ELR (cell line): ENCODE data around the gene C14orf39.

ENCODE experiments used
- DNase-seq: peaks from one replicate; pipeline ENCODE4 v3.0.0-alpha.2; 2015; ENCODE audit warnings: low read depth

Gene C14orf39

GRCh38 chr14:60485598-60486251, at the start of gene C14orf39:
TSS of gene C14orf39 (minus strand) at chr14:60486063. CDS start at chr14:60485078, 985 bp downstream.
- peak; percentile 46 for DNase-seq

- DNase-seq: peak; percentile 25
Observed at GRCh38 chr14:60532442-60532841, 46.6 kb upstream of the C14orf39 start.

- no peak for DNase-seq
Observed at GRCh38 chr14:60515511-60516289, 29.8 kb upstream of the C14orf39 start.

GRCh38 chr14:60514741-60515491, 29.1 kb upstream of the C14orf39 start:
- no peak for DNase-seq

GRCh38 chr14:60514378-60514740, 28.5 kb upstream of the C14orf39 start:
- DNase-seq: no peak

- no peak for DNase-seq
Observed at GRCh38 chr14:60512973-60513571, 27.2 kb upstream of the C14orf39 start.

GRCh38 chr14:60512126-60512525, 26.3 kb upstream of the C14orf39 start:
- DNase-seq: no peak

- DNase-seq: no peak
Observed at GRCh38 chr14:60510951-60511599, 25.2 kb upstream of the C14orf39 start.

GRCh38 chr14:60510254-60510950, 24.5 kb upstream of the C14orf39 start:
- no peak for DNase-seq

GRCh38 chr14:60509438-60510253, 23.8 kb upstream of the C14orf39 start:
- no peak for DNase-seq

GRCh38 chr14:60508707-60509437, 23.0 kb upstream of the C14orf39 start, which contains the start of gene SIX6:
TSS of gene SIX6 (plus strand) at chr14:60509146. CDS start at chr14:60509399, 253 bp downstream.
- no peak for DNase-seq

- no peak for DNase-seq
Observed at GRCh38 chr14:60508363-60508706, 22.5 kb upstream of the C14orf39 start.

- DNase-seq: no peak
Observed at GRCh38 chr14:60506985-60507829, 21.3 kb upstream of the C14orf39 start.

GRCh38 chr14:60506462-60506984, 20.7 kb upstream of the C14orf39 start:
- DNase-seq: no peak

GRCh38 chr14:60506010-60506409, 20.1 kb upstream of the C14orf39 start:
- no peak for DNase-seq

GRCh38 chr14:60505448-60505847, 19.6 kb upstream of the C14orf39 start:
- DNase-seq: no peak

GRCh38 chr14:60502541-60502940, 16.7 kb upstream of the C14orf39 start:
- no peak for DNase-seq

GRCh38 chr14:60495946-60496345, 10.1 kb upstream of the C14orf39 start:
- DNase-seq: no peak

- no peak for DNase-seq
Observed at GRCh38 chr14:60490270-60490669, 4.4 kb upstream of the C14orf39 start.
